ENCODE data around the gene SIPA1L3.

DNA sequence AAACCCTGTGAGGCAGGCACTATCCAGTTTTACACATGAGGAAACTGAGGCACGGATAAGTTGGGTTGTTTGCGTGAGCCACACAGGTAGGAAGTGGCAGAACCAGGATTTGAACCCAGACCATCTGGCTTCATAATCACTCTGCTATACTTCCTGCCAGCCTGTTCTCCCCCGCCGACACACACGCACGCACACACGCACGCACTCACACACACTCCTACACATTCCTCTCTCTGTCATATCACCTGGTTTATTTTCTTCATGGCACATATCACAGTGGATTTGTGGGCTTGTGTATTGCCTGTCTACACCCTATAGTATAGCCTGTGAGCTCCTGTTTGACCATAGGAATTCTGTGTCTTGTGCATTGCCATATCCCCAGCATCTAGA lies 140.0 kb downstream of the SIPA1L3 start:
- TF ChIP-seq CTCF (IDR thresholded peaks at IDR 0.05) = no peak
- TF ChIP-seq FOSL2 (IDR thresholded peaks at IDR 0.05; ENCODE audit: borderline replicate concordance, low read depth) = no peak

Data from SK-N-SH (cell line).